Measurements from ENCODE around the gene VSIG2.
"Not testable (repeated sequence)": the region's sequence is repeated elsewhere in the genome, so short reads cannot be mapped to it uniquely, and the experiment has no call there.

Gene VSIG2

GRCh38 chr11:124783002-124783401 lies 30.9 kb upstream of the VSIG2 start:
- Histone ChIP-seq H3K27ac (ENCODE audit: low read depth, low read length) (no peak overlapping the region), H3K27me3 (ENCODE audit: control insufficient read depth in 1 of 2, insufficient read depth in 2 of 2, low read length in 2 of 2) (no peaks in the 10 kb centered on the region), H3K4me3 (ENCODE audit: low read depth in 1 of 2, low read length in 2 of 2) (no peak overlapping the region), H3K4me1 (ENCODE audit: insufficient read depth, low read length) (no peaks in the 10 kb centered on the region), H3K9ac (ENCODE audit: low read length) (no peak overlapping the region), H3K9me3 (ENCODE audit: low read length) (no peaks in the 10 kb centered on the region), H3K36me3 (ENCODE audit: insufficient read depth, low read length) (no peaks in the 10 kb centered on the region)

DNA sequence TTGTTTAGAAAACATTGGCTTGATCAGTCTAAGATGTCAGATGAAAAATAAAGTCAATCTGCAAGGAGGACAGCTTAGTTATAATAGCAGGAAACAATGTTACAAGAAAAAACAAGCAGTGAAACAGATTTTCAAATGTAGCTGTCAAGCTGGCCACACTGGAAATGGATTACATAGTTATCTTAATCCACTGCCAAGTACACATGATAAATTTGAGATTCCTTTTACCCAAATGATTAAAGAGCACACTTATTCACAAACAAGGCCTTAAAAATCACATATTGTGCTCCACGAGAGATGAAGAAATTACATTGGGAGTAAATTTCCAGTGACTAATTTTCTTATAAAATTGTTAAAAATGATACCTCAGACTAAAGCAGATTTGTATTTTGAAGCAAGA lies 27.5 kb upstream of the VSIG2 start:
- Histone ChIP-seq H3K4me1 (ENCODE audit: insufficient read depth, low read length) (no peaks in the 10 kb centered on the region), H3K4me3 (ENCODE audit: low read depth in 1 of 2, low read length in 2 of 2) (no peak overlapping the region), H3K27ac (ENCODE audit: low read depth, low read length) (no peak overlapping the region), H3K9ac (ENCODE audit: low read length) (no peak overlapping the region), H3K27me3 (ENCODE audit: control insufficient read depth in 1 of 2, insufficient read depth in 2 of 2, low read length in 2 of 2) (no peaks in the 10 kb centered on the region), H3K36me3 (ENCODE audit: insufficient read depth, low read length) (no peaks in the 10 kb centered on the region), H3K9me3 (ENCODE audit: low read length) (no peaks in the 10 kb centered on the region)

- Histone ChIP-seq H3K4me3 (ENCODE audit: low read depth in 1 of 2, low read length in 2 of 2) (no peak overlapping the region), H3K27me3 (ENCODE audit: control insufficient read depth in 1 of 2, insufficient read depth in 2 of 2, low read length in 2 of 2) (no peaks in the 10 kb centered on the region), H3K9me3 (ENCODE audit: low read length) (no peaks in the 10 kb centered on the region), H3K36me3 (ENCODE audit: insufficient read depth, low read length) (peaks cover 1% of the 10 kb centered on the region), H3K4me1 (ENCODE audit: insufficient read depth, low read length) (no peaks in the 10 kb centered on the region), H3K27ac (ENCODE audit: low read depth, low read length) (no peak overlapping the region), H3K9ac (ENCODE audit: low read length) (no peak overlapping the region)
Observed at GRCh38 chr11:124778281-124778680, 26.2 kb upstream of the VSIG2 start.

DNA sequence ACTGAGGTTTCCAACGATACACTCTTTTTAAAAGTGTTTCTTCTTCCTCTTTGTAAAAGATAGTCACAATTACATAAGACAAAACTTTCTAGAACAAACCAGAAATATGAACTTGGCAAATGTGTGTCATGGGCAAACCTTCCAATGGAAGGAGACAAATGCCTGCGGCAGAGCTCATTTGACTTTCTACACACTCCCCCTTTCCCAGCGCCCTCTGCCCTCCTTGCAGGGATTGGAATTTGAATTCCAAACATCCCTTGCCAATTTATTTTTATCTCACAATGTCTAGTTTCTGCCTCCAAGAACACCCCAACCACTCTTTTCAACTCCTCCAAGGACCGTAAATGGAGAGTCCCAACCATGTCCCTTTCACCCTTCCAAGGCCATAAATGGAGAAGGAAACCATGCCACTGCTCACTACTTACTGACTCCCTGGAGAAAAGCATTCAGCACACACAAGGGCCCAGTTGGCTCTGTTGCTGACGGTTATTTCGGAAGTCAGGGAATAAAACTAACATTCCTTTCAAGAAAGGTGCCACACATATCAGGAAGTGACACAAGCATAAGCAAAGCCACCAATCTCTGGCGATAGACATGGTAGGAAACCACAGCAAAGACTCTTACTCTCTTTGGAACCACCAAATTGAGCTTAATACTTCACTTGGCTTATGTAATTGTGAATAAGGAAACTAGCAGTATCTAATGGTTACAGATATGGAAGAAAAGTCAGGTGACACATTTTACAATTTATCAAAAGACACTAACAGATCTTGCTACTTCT lies 25.0 kb upstream of the VSIG2 start:
- no peaks in the 10 kb centered on the region for H3K4me1 ChIP-seq (ENCODE audit: insufficient read depth, low read length)
- H3K4me3 ChIP-seq (ENCODE audit: low read depth in 1 of 2, low read length in 2 of 2): no peak overlapping the region
- no peak overlapping the region for H3K9ac ChIP-seq (ENCODE audit: low read length)
- no peaks in the 10 kb centered on the region for H3K27me3 ChIP-seq (ENCODE audit: control insufficient read depth in 1 of 2, insufficient read depth in 2 of 2, low read length in 2 of 2)
- no peak overlapping the region for H3K27ac ChIP-seq (ENCODE audit: low read depth, low read length)
- peaks cover 10% of the 10 kb centered on the region for H3K36me3 ChIP-seq (ENCODE audit: insufficient read depth, low read length)
- no peaks in the 10 kb centered on the region for H3K9me3 ChIP-seq (ENCODE audit: low read length)

DNA sequence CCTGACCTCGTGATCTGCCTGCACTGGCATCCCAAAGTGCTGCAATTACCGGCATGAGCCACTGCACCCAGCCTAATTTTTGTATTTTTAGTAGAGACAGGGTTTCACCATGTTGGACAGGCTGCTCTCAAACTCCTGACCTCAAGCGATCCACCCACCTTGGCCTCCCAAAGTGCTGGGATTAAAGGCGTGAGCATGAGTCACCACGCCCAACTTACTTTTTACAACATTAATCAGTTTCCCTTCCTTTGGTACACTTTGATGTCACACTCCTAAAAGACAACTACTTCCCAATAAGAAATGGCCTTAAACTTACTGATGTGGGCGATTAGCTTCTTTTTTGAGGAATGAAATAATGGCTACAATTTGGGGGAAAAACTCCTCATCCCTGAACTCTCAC lies 18.9 kb upstream of the VSIG2 start:
- peaks cover 46% of the 10 kb centered on the region for H3K36me3 ChIP-seq (ENCODE audit: insufficient read depth, low read length)
- not testable (repeated sequence) for H3K27ac ChIP-seq (ENCODE audit: low read depth, low read length); H3K4me3 ChIP-seq (ENCODE audit: low read depth in 1 of 2, low read length in 2 of 2); H3K9ac ChIP-seq (ENCODE audit: low read length); H3K4me1 ChIP-seq (ENCODE audit: insufficient read depth, low read length); H3K9me3 ChIP-seq (ENCODE audit: low read length); H3K27me3 ChIP-seq (ENCODE audit: control insufficient read depth in 1 of 2, insufficient read depth in 2 of 2, low read length in 2 of 2)

- no peak overlapping the region for H3K4me3 ChIP-seq (ENCODE audit: low read depth in 1 of 2, low read length in 2 of 2)
- peaks cover 46% of the 10 kb centered on the region for H3K36me3 ChIP-seq (ENCODE audit: insufficient read depth, low read length)
- no peaks in the 10 kb centered on the region for H3K4me1 ChIP-seq (ENCODE audit: insufficient read depth, low read length)
- H3K27me3 ChIP-seq (ENCODE audit: control insufficient read depth in 1 of 2, insufficient read depth in 2 of 2, low read length in 2 of 2): no peaks in the 10 kb centered on the region
- no peaks in the 10 kb centered on the region for H3K9me3 ChIP-seq (ENCODE audit: low read length)
- H3K27ac ChIP-seq (ENCODE audit: low read depth, low read length): no peak overlapping the region
- no peak overlapping the region for H3K9ac ChIP-seq (ENCODE audit: low read length)
Observed at GRCh38 chr11:124769806-124770774, 18.0 kb upstream of the VSIG2 start.

- H3K36me3 ChIP-seq (ENCODE audit: insufficient read depth, low read length): peaks cover 46% of the 10 kb centered on the region
- H3K9ac ChIP-seq (ENCODE audit: low read length): no peak overlapping the region
- H3K27me3 ChIP-seq (ENCODE audit: control insufficient read depth in 1 of 2, insufficient read depth in 2 of 2, low read length in 2 of 2): no peaks in the 10 kb centered on the region
- no peaks in the 10 kb centered on the region for H3K4me1 ChIP-seq (ENCODE audit: insufficient read depth, low read length)
- no peak overlapping the region for H3K4me3 ChIP-seq (ENCODE audit: low read depth in 1 of 2, low read length in 2 of 2)
- H3K9me3 ChIP-seq (ENCODE audit: low read length): no peaks in the 10 kb centered on the region
- H3K27ac ChIP-seq (ENCODE audit: low read depth, low read length): no peak overlapping the region
Observed at GRCh38 chr11:124768914-124769313, 16.9 kb upstream of the VSIG2 start.

DNA sequence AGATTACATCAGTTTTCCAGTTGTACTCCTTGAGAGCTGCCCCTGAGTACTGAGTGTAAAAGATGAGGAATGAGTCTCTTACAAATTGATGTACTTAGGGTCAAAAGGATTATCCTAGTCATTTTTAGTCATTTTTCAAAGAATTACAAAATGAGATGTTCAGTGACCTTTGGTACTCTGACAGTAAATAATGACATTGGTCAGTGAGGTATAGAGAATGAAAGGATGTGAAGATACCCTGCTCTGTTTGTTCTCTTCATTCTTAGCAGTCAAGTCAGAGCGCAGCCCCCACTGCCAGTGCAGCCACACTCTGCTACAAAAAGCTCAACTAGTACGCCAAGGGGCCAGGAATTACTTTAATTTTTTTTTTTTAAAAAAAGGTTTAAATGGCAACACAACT lies 14.1 kb upstream of the VSIG2 start:
- H3K27me3 ChIP-seq (ENCODE audit: control insufficient read depth in 1 of 2, insufficient read depth in 2 of 2, low read length in 2 of 2): peaks cover 15 to 19% of the 10 kb centered on the region in 2 donors
- H3K36me3 ChIP-seq (ENCODE audit: insufficient read depth, low read length): peaks cover 28% of the 10 kb centered on the region
- H3K27ac ChIP-seq (ENCODE audit: low read depth, low read length): no peak overlapping the region
- H3K4me3 ChIP-seq (ENCODE audit: low read depth in 1 of 2, low read length in 2 of 2): no peak overlapping the region
- H3K9ac ChIP-seq (ENCODE audit: low read length): no peak overlapping the region
- peaks cover 16% of the 10 kb centered on the region for H3K4me1 ChIP-seq (ENCODE audit: insufficient read depth, low read length)
- H3K9me3 ChIP-seq (ENCODE audit: low read length): no peaks in the 10 kb centered on the region

DNA sequence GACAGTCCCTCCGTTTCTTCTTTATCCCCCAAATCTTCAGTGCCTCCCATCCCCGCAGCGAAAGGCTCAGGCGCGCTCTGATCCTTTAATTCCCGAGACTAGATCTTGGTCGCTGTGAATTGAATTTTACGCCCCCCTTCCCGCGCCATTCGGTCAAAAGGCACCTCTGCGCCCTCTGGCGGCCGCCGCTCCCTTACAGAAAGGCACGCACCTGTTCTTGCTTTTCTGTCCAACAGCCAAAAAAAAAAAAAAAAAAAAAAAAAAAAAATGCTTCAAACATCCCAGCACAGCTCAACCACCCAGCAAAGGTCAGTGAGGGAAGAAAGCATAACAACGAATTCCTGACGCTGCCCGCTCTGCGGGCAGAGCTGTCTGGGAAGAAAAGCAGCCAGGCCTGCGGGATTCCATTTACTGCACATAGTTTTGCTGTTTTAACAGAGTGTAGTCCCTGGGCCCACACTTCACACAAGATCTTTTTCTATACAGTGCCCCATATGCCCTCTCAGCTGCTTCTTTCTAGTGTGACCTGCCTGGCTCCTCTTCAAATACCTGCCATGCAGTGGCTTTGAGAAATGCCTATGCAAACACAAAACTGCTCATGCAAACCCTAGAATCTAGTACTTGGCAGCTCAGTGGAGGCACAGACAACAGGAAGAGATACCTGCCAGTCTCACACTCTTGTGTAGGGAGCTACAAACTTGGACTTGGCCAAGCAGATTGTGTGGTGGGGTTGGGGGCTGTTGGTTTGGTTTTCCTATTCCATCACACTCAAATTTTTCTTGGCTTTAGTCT lies 11.3 kb upstream of the VSIG2 start:
- Histone ChIP-seq H3K27ac (ENCODE audit: low read depth, low read length) (no peak overlapping the region), H3K4me1 (ENCODE audit: insufficient read depth, low read length) (peaks cover 35% of the 10 kb centered on the region), H3K9ac (ENCODE audit: low read length) (no peak overlapping the region), H3K9me3 (ENCODE audit: low read length) (no peaks in the 10 kb centered on the region), H3K36me3 (ENCODE audit: insufficient read depth, low read length) (peaks cover 8% of the 10 kb centered on the region), H3K4me3 (ENCODE audit: low read depth in 1 of 2, low read length in 2 of 2) (peak overlapping the region; percentile 29 to 65), H3K27me3 (ENCODE audit: control insufficient read depth in 1 of 2, insufficient read depth in 2 of 2, low read length in 2 of 2) (peaks cover 43 to 46% of the 10 kb centered on the region in 2 donors)

GRCh38 chr11:124762624-124763155 lies 10.6 kb upstream of the VSIG2 start:
- peaks cover 49 to 53% of the 10 kb centered on the region in 2 donors for H3K27me3 ChIP-seq (ENCODE audit: control insufficient read depth in 1 of 2, insufficient read depth in 2 of 2, low read length in 2 of 2)

More at GRCh38 chr11:124762624-124763155, 10.6 kb upstream of the VSIG2 start:
- Histone ChIP-seq H3K27ac (ENCODE audit: low read depth, low read length) (no peak overlapping the region), H3K4me1 (ENCODE audit: insufficient read depth, low read length) (peaks cover 35% of the 10 kb centered on the region), H3K4me3 (ENCODE audit: low read depth in 1 of 2, low read length in 2 of 2) (peak overlapping the region; percentile 29 to 65), H3K9me3 (ENCODE audit: low read length) (no peaks in the 10 kb centered on the region), H3K9ac (ENCODE audit: low read length) (no peak overlapping the region), H3K36me3 (ENCODE audit: insufficient read depth, low read length) (peaks cover 5% of the 10 kb centered on the region)
